Measurements from ENCODE around the gene DHRS13.

- TF ChIP-seq POLR2AphosphoS5 (IDR thresholded peaks at IDR 0.05; ENCODE audit: insufficient read depth in 1 of 2, low read depth in 1 of 2) (no peak), POLR2A (IDR thresholded peaks at IDR 0.05) (no peak), CTCF (IDR thresholded peaks at IDR 0.05) (no peak)
Measured at GRCh38 chr17:28911411-28912045, 8.6 kb upstream of the DHRS13 start.

All from vagina (tissue), 2 donors.